ENCODE measurements around the gene MOCOS.

DNA sequence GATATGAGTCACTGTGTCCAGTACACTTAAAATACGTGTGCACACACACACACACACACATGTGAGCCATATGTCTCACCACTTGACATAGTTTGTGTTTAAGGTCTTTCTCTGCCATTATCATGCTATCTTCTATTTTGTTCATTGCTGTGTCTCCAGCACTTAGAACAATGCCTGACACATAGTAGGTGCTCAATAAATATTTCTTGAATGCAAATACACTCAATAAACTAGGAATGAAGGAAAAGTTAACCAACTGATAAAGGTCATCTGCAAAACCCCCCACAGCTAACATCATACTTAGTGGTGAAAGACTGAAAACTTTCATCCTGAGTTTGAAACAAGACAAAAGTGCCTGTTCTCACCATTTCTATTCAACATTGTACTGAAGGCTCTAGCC lies 4.4 kb downstream of the MOCOS start:
- TF ChIP-seq, protein P1, sequence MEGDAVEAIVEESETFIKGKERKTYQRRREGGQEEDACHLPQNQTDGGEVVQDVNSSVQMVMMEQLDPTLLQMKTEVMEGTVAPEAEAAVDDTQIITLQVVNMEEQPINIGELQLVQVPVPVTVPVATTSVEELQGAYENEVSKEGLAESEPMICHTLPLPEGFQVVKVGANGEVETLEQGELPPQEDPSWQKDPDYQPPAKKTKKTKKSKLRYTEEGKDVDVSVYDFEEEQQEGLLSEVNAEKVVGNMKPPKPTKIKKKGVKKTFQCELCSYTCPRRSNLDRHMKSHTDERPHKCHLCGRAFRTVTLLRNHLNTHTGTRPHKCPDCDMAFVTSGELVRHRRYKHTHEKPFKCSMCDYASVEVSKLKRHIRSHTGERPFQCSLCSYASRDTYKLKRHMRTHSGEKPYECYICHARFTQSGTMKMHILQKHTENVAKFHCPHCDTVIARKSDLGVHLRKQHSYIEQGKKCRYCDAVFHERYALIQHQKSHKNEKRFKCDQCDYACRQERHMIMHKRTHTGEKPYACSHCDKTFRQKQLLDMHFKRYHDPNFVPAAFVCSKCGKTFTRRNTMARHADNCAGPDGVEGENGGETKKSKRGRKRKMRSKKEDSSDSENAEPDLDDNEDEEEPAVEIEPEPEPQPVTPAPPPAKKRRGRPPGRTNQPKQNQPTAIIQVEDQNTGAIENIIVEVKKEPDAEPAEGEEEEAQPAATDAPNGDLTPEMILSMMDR (IDR thresholded peaks at IDR 0.05; ENCODE audit: low read depth, low read length, poor library complexity, severe bottlenecking): no peak
- TF ChIP-seq EZH2phosphoT487 (IDR thresholded peaks at IDR 0.05; ENCODE audit: borderline replicate concordance, low read length): no peak
